ENCODE data around the gene MMGT1.
"Not testable (repeated sequence)": the region's sequence is repeated elsewhere in the genome, so short reads cannot be mapped to it uniquely, and the experiment has no call there.

MMGT1 gene

DNA sequence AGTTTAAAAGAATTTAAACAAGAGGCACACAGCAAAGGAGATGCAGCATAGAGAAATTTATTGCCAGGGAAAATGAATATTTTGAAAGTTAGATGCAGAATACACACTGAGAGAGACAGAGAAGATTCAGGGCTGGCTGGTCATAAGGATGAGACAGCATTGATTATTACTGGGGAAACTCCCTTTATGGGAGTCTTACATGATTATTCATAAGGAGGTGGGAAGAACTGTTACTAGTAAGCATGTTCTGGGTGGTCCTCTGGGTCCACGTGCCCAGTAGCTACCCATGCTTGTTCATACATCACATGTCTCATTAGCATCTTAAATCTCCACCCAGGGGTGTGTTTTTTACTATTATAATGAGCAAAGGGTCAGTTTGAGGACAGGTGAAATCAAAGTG lies 53.3 kb downstream of the MMGT1 start:
- DNase-seq: not testable (repeated sequence)

DNA sequence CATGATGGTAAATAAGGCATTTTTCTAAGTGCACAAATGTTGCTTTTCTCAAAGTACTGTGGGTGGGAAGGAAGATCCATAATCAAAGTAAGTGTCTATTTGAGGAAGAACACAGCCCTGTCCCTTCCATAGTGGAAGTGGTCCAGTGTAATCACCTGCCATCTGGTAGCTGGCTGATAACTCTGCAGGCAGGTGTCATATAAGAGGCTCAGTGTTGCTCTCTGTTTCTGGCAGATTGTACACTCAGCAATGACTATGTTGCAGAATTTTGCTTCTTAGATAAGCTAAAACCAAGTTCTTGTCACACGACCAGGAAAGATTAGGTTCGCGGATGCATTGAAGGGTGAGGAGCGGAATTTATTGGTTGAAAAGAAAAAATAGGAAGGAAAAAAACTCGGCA lies 59.4 kb downstream of the MMGT1 start:
- no peak for DNase-seq
